Hematopoietic multipotent progenitor cell treated with erythropoietin and hydrocortisone succinate and interleukin-3 and kit ligand, for 4 days (in vitro differentiated cells): ENCODE measurements around the gene METTL21C.
A peak's percentile ranks its signal among the peaks of the same experiment; 100 is the strongest.

ENCODE experiments used
- DNase-seq: peaks from one replicate; pipeline ENCODE4 v3.0.0-alpha.2; 2015

METTL21C gene

GRCh38 chr13:102697264-102697663 is 2.4 kb upstream of the METTL21C start:
- DNase-seq = no peak

GRCh38 chr13:102696465-102696864 is 1.6 kb upstream of the METTL21C start:
- DNase-seq = no peak

DNA sequence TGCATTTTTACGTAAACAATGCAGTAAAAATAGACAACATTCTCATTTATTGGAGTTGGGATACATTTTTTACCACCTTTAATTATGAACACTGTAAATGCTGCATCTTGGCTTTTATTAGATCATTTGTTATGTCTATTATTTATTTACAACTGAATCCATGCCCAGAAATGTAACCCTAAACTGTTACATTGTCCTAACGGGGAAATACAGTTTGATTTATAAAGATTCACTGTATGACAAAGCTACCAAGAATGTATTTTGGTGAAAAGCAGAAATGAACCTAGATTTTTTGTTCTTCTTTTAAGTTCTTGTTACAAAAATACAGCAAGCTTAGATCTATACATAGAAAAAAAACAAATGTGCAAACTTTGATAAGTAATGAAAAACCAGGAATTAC is 1.1 kb downstream of the METTL21C start:
- no peak for DNase-seq

- DNase-seq = no peak
These were observed 1.6 kb downstream of the METTL21C start for GRCh38 chr13:102693250-102693649.

GRCh38 chr13:102692491-102692826 is 2.4 kb downstream of the METTL21C start:
- DNase-seq = no peak

DNA sequence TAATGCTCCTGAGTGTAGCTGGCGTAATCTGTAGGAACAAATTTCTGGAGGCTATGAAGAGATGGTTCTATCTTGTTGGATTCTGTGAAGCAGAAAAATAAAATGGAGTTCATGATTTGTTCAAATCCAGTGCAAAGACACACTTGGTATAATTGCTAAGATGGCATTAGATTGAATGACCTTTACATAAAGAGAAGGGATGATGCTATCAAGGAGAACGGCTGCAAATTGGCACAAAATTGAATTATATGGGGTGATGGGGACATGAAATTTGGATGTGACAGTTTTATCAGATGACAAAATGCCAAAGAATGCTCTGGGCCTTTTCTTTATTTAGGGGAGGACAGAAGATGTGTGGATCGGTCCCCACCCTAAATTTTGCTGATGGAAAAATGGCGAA is 4.0 kb downstream of the METTL21C start:
- DNase-seq = no peak

DNA sequence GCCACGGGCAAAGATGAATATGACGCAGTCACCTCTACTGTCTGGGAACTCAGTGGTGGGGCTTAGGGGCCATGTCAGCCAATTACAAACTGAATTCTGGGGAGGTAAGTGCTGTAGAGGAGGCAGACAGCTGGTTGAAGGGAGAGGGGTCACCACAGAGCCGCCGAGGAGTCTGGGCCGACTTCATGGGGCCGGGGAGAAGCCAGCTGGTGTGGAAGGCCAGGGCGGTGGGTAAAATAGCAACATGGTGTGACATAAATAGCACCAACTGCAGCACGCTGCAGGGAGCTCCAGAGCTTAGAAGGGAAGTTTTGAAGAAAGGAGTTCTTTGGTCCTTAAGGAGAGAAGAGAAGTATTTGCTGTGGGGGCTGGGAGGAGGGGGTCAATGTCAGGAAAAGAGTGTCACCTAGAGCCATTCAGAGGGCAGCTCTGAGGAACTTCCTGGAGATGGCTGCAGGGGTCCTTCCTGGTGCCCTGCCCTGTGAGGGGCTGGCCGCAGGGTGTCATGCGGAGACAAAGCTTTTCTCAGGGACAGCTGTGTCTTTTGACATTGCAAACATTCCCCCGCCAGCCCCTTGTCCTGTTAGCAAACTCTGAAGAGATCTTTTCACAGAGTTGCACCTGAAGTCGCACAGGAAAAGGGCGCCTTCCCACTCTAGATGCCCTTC is 6.4 kb downstream of the METTL21C start:
- no peak for DNase-seq

DNA sequence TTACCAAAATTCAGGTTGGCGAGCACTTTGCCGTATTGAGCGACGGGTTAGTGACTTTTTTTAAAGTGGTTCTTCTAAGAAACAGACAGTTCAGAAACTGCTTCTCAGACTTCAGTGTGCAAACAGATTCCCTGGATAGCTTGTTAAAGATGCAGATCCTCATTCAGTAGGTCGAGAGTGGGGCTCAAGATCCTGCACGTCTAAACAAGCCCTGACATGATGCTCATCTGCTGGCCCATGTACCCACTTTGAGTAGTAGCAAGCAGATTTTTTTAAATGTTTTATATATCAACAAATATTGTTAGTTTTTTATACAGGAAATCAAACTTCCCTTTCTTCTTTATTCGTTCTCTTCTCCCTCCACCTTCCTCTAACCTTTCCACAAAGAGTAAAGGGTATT is 7.3 kb downstream of the METTL21C start:
- DNase-seq = no peak

- DNase-seq = no peak
These were observed 8.8 kb downstream of the METTL21C start for GRCh38 chr13:102686024-102686423.

DNA sequence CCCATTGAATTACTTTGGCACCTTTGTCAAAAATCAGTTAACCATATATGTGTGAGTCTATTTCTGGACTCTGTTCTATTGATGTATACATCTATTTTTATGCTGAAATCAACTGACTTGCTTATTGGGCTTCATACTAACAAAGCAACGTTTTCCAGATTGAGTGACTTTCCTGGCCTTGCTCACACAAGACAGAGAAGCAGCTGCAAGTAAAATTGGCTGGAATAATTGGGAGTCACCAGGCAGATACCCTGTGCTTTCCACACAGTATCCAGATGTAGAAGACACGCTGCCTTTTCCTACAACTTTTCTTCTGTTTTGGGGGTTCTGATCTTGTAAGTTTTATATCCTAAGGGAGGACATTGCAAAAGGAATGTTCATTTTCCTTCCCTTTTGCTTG is 11.2 kb downstream of the METTL21C start:
- no peak for DNase-seq

DNA sequence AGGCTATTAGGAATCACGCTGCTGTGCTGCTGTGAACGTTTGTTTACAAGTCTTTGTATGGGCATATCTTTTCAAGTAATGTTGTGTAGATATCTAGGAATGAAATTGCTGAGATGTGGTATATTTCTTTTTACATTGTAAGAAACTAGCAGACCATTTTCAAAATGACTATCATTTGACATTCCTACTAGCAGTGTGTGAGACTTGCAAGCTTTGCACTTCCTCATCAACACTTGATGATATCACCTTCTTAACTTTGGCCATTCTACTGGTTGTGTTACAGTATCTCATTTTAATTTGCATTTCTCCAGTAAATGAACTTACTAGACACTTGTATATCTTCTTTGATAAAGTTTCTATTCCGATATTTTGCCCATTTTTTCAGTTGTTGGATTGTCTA is 12.1 kb downstream of the METTL21C start:
- no peak for DNase-seq

- DNase-seq = no peak
These were observed 12.6 kb downstream of the METTL21C start for GRCh38 chr13:102682211-102682610.

GRCh38 chr13:102680842-102681740 is 13.8 kb downstream of the METTL21C start:
- DNase-seq = peak; percentile 67

DNA sequence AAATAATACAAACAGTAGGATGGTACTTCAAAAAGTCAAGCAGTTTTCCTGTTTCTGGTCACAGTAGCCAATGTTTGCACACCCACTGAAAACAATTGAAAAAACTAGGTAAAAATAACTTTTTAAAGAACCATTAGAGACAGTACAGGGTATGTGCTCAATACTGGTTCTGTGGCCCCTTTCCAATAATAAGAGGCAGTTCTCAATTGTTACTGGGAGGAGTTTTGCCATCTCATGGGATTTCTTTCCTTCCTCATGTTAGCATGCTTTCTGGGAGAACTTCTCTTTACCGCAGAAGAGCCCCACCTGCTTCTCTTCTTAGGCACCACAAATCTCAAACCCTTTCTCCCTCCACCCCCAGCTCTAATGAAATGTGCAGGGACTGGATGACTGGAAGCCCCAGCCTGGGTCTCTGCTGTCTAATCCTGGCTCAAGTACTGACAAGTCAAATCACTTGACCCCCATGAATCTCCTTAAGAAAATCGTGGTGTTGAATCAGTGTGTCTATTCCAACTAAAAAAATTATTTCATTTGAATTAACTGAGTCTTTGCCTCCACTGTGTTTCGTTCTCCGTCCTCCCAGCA is 14.6 kb downstream of the METTL21C start:
- DNase-seq = no peak

- DNase-seq = no peak
These were observed 15.3 kb downstream of the METTL21C start for GRCh38 chr13:102679449-102680132.

GRCh38 chr13:102678339-102679107 is 16.3 kb downstream of the METTL21C start:
- DNase-seq = no peak

- no peak for DNase-seq
These were observed 17.7 kb downstream of the METTL21C start for GRCh38 chr13:102677122-102677521.

GRCh38 chr13:102675115-102675514 is 19.7 kb downstream of the METTL21C start:
- no peak for DNase-seq

GRCh38 chr13:102670130-102670529 is 24.7 kb downstream of the METTL21C start:
- no peak for DNase-seq

DNA sequence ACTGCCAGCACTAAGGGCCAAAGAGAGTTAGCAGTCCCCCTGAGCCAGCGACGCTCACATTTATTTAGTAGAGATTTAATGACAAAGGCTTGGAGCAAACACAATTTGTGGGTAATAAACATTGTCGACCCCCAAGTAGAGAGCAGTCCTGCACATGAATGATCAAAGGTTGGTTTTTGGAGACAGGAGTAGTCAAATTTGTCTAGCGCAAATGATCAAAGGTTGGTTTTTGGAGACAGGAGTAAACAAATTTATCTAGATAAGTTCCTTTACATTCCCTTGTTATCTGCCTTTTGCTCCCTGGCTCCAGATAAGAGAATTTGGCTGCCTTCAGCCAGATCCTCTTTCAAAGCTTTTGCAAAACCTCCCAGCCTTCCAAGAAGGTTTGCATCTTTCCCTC is 26.9 kb downstream of the METTL21C start:
- no peak for DNase-seq

GRCh38 chr13:102667023-102667422 is 27.8 kb downstream of the METTL21C start:
- DNase-seq = no peak

DNA sequence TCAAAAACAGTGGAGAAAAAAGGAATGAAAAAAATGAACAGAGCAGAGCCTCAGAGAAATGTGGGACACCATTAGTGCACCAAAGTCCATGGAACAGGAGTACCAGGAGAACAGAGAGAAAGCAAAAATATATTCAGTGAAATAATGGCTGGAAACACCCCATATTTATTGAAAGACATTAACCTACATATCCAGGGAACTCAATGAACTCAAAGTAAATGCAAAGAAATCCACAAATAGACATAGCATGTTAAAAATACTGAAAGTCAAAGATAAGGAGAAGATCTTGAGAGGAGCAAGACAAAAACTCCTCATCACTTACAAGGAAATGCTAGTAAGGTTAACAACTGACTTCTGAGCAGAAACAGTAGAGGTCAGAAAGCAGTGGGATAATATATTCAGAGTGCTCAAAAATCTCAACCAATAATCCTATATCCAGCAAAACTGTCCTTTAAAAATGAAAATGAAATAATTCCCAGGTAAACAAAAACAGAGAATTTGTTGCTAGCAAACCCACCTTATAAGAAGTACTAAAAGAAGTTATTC is 35.6 kb downstream of the METTL21C start:
- DNase-seq = no peak
